ENCODE data around the gene RGS10.

The RGS10 gene

GRCh38 chr10:119500123-119500795 is 42.3 kb downstream of the RGS10 start:
- DNase-seq (ENCODE audit: low read depth), result no peak
- no peak for TF ChIP-seq CTCF (IDR thresholded peaks at IDR 0.05; ENCODE audit: low read length, missing control alignments)
- no peak overlapping the region for H3K4me3 ChIP-seq (replicated peaks; ENCODE audit: low read depth, low read length)

GRCh38 chr10:119499677-119500002 is 42.9 kb downstream of the RGS10 start:
- no peak for TF ChIP-seq CTCF (IDR thresholded peaks at IDR 0.05; ENCODE audit: low read length, missing control alignments)
- DNase-seq (ENCODE audit: low read depth), result no peak
- no peak overlapping the region for H3K4me3 ChIP-seq (replicated peaks; ENCODE audit: low read depth, low read length)

GRCh38 chr10:119498889-119499676 is 43.4 kb downstream of the RGS10 start:
- H3K4me3 ChIP-seq (replicated peaks; ENCODE audit: low read depth, low read length), result no peak overlapping the region
- TF ChIP-seq CTCF (IDR thresholded peaks at IDR 0.05; ENCODE audit: low read length, missing control alignments), result no peak
- DNase-seq (ENCODE audit: low read depth), result no peak

- no peak for DNase-seq (ENCODE audit: low read depth)
- TF ChIP-seq CTCF (IDR thresholded peaks at IDR 0.05; ENCODE audit: low read length, missing control alignments), result no peak
- H3K4me3 ChIP-seq (replicated peaks; ENCODE audit: low read depth, low read length), result no peak overlapping the region
Measured at GRCh38 chr10:119497243-119497642, 45.3 kb downstream of the RGS10 start.

- TF ChIP-seq CTCF (IDR thresholded peaks at IDR 0.05; ENCODE audit: low read length, missing control alignments), result no peak
- no peak for DNase-seq (ENCODE audit: low read depth)
- H3K4me3 ChIP-seq (replicated peaks; ENCODE audit: low read depth, low read length), result no peak overlapping the region
Measured at GRCh38 chr10:119496273-119496672, 46.2 kb downstream of the RGS10 start.

- no peak overlapping the region for H3K4me3 ChIP-seq (replicated peaks; ENCODE audit: low read depth, low read length)
- DNase-seq (ENCODE audit: low read depth), result no peak
- TF ChIP-seq CTCF (IDR thresholded peaks at IDR 0.05; ENCODE audit: low read length, missing control alignments), result no peak
Measured at GRCh38 chr10:119495545-119495944, 47.0 kb downstream of the RGS10 start.

Data from fibroblast of pulmonary artery (primary cell).